Measurements from ENCODE around the gene SPIN1.

SPIN1 gene

GRCh38 chr9:88437210-88438146 is 49.2 kb downstream of the SPIN1 start:
- no peak for DNase-seq

- no peak for DNase-seq
Observed at GRCh38 chr9:88438811-88439210, 50.6 kb downstream of the SPIN1 start.

GRCh38 chr9:88441301-88442007 is 53.2 kb downstream of the SPIN1 start:
- DNase-seq = no peak

GRCh38 chr9:88443480-88444113 is 55.4 kb downstream of the SPIN1 start:
- DNase-seq = no peak

GRCh38 chr9:88446728-88447127 is 58.5 kb downstream of the SPIN1 start:
- no peak for DNase-seq

GRCh38 chr9:88447431-88447830 is 59.2 kb downstream of the SPIN1 start:
- DNase-seq = no peak

- DNase-seq = no peak
Observed at GRCh38 chr9:88451160-88451559, 62.9 kb downstream of the SPIN1 start.

- DNase-seq = no peak
Observed at GRCh38 chr9:88458716-88459465, 70.6 kb downstream of the SPIN1 start.

- DNase-seq = no peak
Observed at GRCh38 chr9:88460587-88461332, 72.5 kb downstream of the SPIN1 start.

- DNase-seq = no peak
Observed at GRCh38 chr9:88462191-88462590, 73.9 kb downstream of the SPIN1 start.

GRCh38 chr9:88464851-88465250 is 76.6 kb downstream of the SPIN1 start:
- DNase-seq = no peak

- no peak for DNase-seq
Observed at GRCh38 chr9:88468226-88468625, 80.0 kb downstream of the SPIN1 start.

GRCh38 chr9:88476491-88477271 is 88.4 kb downstream of the SPIN1 start:
- DNase-seq = no peak

- no peak for DNase-seq
Observed at GRCh38 chr9:88477300-88477751, 89.1 kb downstream of the SPIN1 start.

GRCh38 chr9:88478246-88478645 is 90.0 kb downstream of the SPIN1 start:
- DNase-seq = no peak

GRCh38 chr9:88481933-88482332 is 93.7 kb downstream of the SPIN1 start:
- DNase-seq = no peak

- no peak for DNase-seq
Observed at GRCh38 chr9:88488166-88488565, 99.9 kb downstream of the SPIN1 start.

- DNase-seq = no peak
Observed at GRCh38 chr9:88494983-88495721, 106.9 kb downstream of the SPIN1 start.

GRCh38 chr9:88497224-88497623 is 109.0 kb downstream of the SPIN1 start:
- no peak for DNase-seq

GRCh38 chr9:88498880-88499279 is 110.6 kb downstream of the SPIN1 start:
- no peak for DNase-seq
